SU-DHL-6 (cell line): ENCODE results near the gene NR2F1-AS1.

Experiments used
- EZH2phosphoT487 ChIP-seq: fragments of 200-600 bp; sonication (generic), shearing (Covaris generic); conservative IDR thresholded peaks from 2 replicates; pipeline ENCODE4 v1.6.1; 2018; ENCODE audit warnings: mild to moderate bottlenecking, antibody characterized with exemption, low read length, moderate library complexity, mixed read lengths
- TF ChIP-seq, protein P1 (sequence below): fragments of 200-600 bp; sonication (generic); IDR thresholded peaks from one replicate; pipeline ENCODE4 v1.5.1; 2017; ENCODE audit warnings: antibody characterized with exemption, mild to moderate bottlenecking, low read length, moderate library complexity; ENCODE audit not compliant: insufficient read depth, poor library complexity, severe bottlenecking

DNA sequence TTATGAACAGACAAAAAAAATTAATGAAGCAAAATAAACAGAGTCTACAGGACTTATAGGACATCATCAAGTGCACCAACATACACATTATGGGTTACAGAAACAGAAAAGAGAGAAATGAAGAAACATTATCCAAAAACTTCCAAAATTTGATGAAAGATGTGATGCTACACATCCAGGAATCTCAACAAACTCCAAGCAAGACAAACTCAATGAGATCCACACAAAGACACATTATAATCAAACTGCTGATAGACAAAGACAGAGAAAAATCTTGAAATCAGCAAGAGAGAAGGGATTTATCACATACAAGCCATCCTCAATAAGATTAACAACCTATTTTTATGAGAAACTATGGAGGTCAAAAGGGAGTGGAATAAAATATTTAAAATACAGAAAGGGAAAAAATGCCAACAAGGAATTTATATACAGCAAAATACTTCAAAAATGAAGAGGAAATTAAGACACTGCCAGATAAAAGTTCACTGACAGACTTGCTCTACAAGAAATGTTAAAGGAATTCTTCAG, 101.0 kb downstream of the NR2F1-AS1 start:
- TF ChIP-seq, protein P1, sequence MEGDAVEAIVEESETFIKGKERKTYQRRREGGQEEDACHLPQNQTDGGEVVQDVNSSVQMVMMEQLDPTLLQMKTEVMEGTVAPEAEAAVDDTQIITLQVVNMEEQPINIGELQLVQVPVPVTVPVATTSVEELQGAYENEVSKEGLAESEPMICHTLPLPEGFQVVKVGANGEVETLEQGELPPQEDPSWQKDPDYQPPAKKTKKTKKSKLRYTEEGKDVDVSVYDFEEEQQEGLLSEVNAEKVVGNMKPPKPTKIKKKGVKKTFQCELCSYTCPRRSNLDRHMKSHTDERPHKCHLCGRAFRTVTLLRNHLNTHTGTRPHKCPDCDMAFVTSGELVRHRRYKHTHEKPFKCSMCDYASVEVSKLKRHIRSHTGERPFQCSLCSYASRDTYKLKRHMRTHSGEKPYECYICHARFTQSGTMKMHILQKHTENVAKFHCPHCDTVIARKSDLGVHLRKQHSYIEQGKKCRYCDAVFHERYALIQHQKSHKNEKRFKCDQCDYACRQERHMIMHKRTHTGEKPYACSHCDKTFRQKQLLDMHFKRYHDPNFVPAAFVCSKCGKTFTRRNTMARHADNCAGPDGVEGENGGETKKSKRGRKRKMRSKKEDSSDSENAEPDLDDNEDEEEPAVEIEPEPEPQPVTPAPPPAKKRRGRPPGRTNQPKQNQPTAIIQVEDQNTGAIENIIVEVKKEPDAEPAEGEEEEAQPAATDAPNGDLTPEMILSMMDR = no peak
- TF ChIP-seq EZH2phosphoT487 = no peak
